A549 (cell line): ENCODE results near the gene KIF13A. TPM values are rescaled to one million over a fixed set of nuclear protein-coding genes. Genes with fewer than 3 reads are reported as not detected.

ENCODE experiments used
- ATAC-seq, 2 experiments: fragments of 200-7000 bp in 1 of 2; fragments of >200 bp in 1 of 2; cut with Nextera tagmentation in 1 of 2; cut with Tn5 transposase in 1 of 2; 3 replicates each; pipeline versions ENCODE4 v1.8.0 to v1.9.1; 2018 to 2020; ENCODE audit warnings: mild to moderate bottlenecking in 1 of 2, moderate library complexity in 1 of 2
- CTCF ChIA-PET: fragments of 300-600 bp; sonication (Branson Sonifier 250); formaldehyde crosslinking; extraction: SDS; loops from one replicate; lab custom pipeline; 2021; ENCODE audit warnings: antibody characterized with exemption, inconsistent platforms; lab: Yijun Ruan, JAX
- POLR2A ChIA-PET: fragments of 350-600 bp; formaldehyde crosslinking; extraction: SDS; loops from one replicate; lab custom pipeline; 2021; ENCODE audit warnings: antibody characterized with exemption, inconsistent platforms; lab: Yijun Ruan, JAX
- DNase-seq, 2 experiments: peaks; one replicate each; pipeline versions ENCODE4 v3.0.0 to v3.0.0-alpha.2; 2011 to 2016; ENCODE audit warnings: low read depth in 1 of 2, low spot score in 1 of 2
- FAIRE-seq: peaks from 2 replicates; lab custom pipeline; 2011; peaks lifted over from hg19 to GRCh38; lab: Jason Lieb, UNC
- H3K27ac ChIP-seq, 2 experiments: fragments of >200 bp; sonication (Bioruptor Twin); formaldehyde crosslinking; 3 replicates each; pipeline ENCODE4 v1.5.1; 2016 to 2017
- H3K4me1 ChIP-seq: fragments of >200 bp; sonication (Bioruptor Twin); formaldehyde crosslinking; 3 replicates; pipeline ENCODE4 v1.6.1; 2016
- H3K4me2 ChIP-seq: fragments of >200 bp; sonication (Bioruptor Twin); formaldehyde crosslinking; 3 replicates; pipeline ENCODE4 v1.6.1; 2016
- H3K4me3 ChIP-seq: fragments of >200 bp; sonication (Bioruptor Twin); formaldehyde crosslinking; 3 replicates; pipeline ENCODE4 v1.5.1; 2016
- H3K9me3 ChIP-seq: fragments of >200 bp; sonication (Bioruptor Twin); formaldehyde crosslinking; 3 replicates; pipeline ENCODE4 v1.6.1; 2016
- CEBPB ChIP-seq, 2 experiments: fragments of >200 bp in 1 of 2; sonication (Bioruptor Twin) in 1 of 2; formaldehyde crosslinking in 1 of 2; IDR thresholded peaks; 2 replicates each; pipeline ENCODE4 v1.6.1; 2012 to 2016
- EHF ChIP-seq: fragments of 250-450 bp; sonication (Bioruptor Pico); IDR thresholded peaks from 2 replicates; pipeline ENCODE4 v1.5.0; 2020; ENCODE audit warnings: mild to moderate bottlenecking
- EHMT2 ChIP-seq: fragments of 200-600 bp; sonication (generic); IDR thresholded peaks from 2 replicates; pipeline ENCODE4 v1.6.1; 2016; ENCODE audit warnings: antibody characterized with exemption, low read depth, mild to moderate bottlenecking, moderate library complexity
- EP300 ChIP-seq, 2 experiments: fragments of >200 bp; sonication (Bioruptor Twin); formaldehyde crosslinking; IDR thresholded peaks; 2 replicates in 1 of 2; 3 replicates in 1 of 2; pipeline ENCODE4 v1.6.1; 2016 to 2017
- ESRRA ChIP-seq: fragments of 150-350 bp; IDR thresholded peaks from 2 replicates; pipeline ENCODE4 v1.6.1; 2014; ENCODE audit warnings: mild to moderate bottlenecking, low read length, borderline replicate concordance
- FOSL2 ChIP-seq, 2 experiments: fragments of 450-650 bp in 1 of 2; fragments of >200 bp in 1 of 2; sonication (Bioruptor Twin) in 1 of 2; formaldehyde crosslinking; IDR thresholded peaks; 2 replicates each; pipeline versions ENCODE4 v1.5.0 to v1.6.1; 2016 to 2020; ENCODE audit warnings: mild to moderate bottlenecking in 1 of 2, moderate library complexity in 1 of 2
- FOXS1 ChIP-seq: fragments of 250-450 bp; sonication (Bioruptor Pico); IDR thresholded peaks from 2 replicates; pipeline ENCODE4 v1.5.0; 2020; ENCODE audit warnings: mild to moderate bottlenecking, moderate library complexity
- HDAC2 ChIP-seq: fragments of 200-600 bp; sonication (generic); IDR thresholded peaks from 2 replicates; pipeline ENCODE4 v1.6.1; 2016
- HES2 ChIP-seq: fragments of >200 bp; sonication (Bioruptor Twin); formaldehyde crosslinking; IDR thresholded peaks from 2 replicates; pipeline ENCODE4 v1.6.1; 2016
- HOXA7 ChIP-seq: fragments of 250-450 bp; sonication (Bioruptor Pico); IDR thresholded peaks from 2 replicates; pipeline ENCODE4 v1.5.0; 2020; ENCODE audit warnings: mild to moderate bottlenecking, moderate library complexity
- HOXB13 ChIP-seq: fragments of 250-450 bp; sonication (Bioruptor Pico); IDR thresholded peaks from 2 replicates; pipeline ENCODE4 v1.5.0; 2020; ENCODE audit warnings: low read depth, mild to moderate bottlenecking, moderate library complexity
- JUN ChIP-seq, 2 experiments: fragments of >200 bp; sonication (Bioruptor Twin); formaldehyde crosslinking; IDR thresholded peaks; 2 replicates in 1 of 2; 3 replicates in 1 of 2; pipeline ENCODE4 v1.6.1; 2016 to 2017
- KDM1A ChIP-seq: fragments of 200-600 bp; sonication (generic); IDR thresholded peaks from 2 replicates; pipeline ENCODE4 v1.6.1; 2016; ENCODE audit warnings: low read depth, mild to moderate bottlenecking
- MAZ ChIP-seq: fragments of 150-350 bp; IDR thresholded peaks from 2 replicates; pipeline ENCODE4 v1.6.1; 2014; ENCODE audit warnings: antibody characterized with exemption, low read depth, low read length, borderline replicate concordance
- POLR2A ChIP-seq: IDR thresholded peaks from 2 replicates; pipeline ENCODE4 v1.6.1; 2012; ENCODE audit warnings: mild to moderate bottlenecking, low read length
- RARB ChIP-seq: fragments of 250-450 bp; sonication (Bioruptor Pico); IDR thresholded peaks from 2 replicates; pipeline ENCODE4 v1.8.0; 2021; ENCODE audit warnings: mild to moderate bottlenecking, moderate library complexity
- SMC3 ChIP-seq: fragments of >200 bp; sonication (Bioruptor Twin); formaldehyde crosslinking; IDR thresholded peaks from 3 replicates; pipeline ENCODE4 v1.6.1; 2018; ENCODE audit warnings: inconsistent platforms
- ZNF302 ChIP-seq: fragments of 250-450 bp; sonication (Bioruptor Pico); IDR thresholded peaks from 2 replicates; pipeline ENCODE4 v1.9.0; 2021; ENCODE audit warnings: inconsistent platforms, mild to moderate bottlenecking, moderate library complexity
- ZSCAN20 ChIP-seq: fragments of 250-450 bp; sonication (Bioruptor Pico); IDR thresholded peaks from 2 replicates; pipeline ENCODE4 v1.8.0; 2022; ENCODE audit warnings: mild to moderate bottlenecking, moderate library complexity
- WGBS: methylation state at CpG from one replicate; pipeline ENCODE4 v1.1.6; 2017; ENCODE audit errors: missing lambda C conversion rate; 5-methylcytosine and 5-hydroxymethylcytosine counted together
- polyA plus RNA-seq, 4 experiments: library from polyadenylated mRNA; depleted of rRNA in 3 of 4; stranded (reverse); fragments of >200 nt; fragmentation: RNase III in 1 of 4; extraction: RNeasy Plus Mini Kit Qiagen cat#74134 plus additional on column Dnase treatment in 1 of 4; gene quantifications; 2 replicates in 3 of 4; 3 replicates in 1 of 4; pipeline ENCODE4 v1.2.3, GENCODE V29; 2011 to 2017
- TF ChIP-seq, protein P1 (sequence below): IDR thresholded peaks from 2 replicates; pipeline ENCODE4 v1.6.1; 2012
- TF ChIP-seq, protein P2 (sequence below): fragments of 200-600 bp; sonication (generic); IDR thresholded peaks from 2 replicates; pipeline ENCODE4 v1.6.1; 2016; ENCODE audit warnings: antibody characterized with exemption, mild to moderate bottlenecking, moderate library complexity

KIF13A gene
- polyA plus RNA-seq, 2 of the 4 experiments (the other 2 are of a cell fraction) = 30.2 to 39.4 TPM

- TF ChIP-seq, protein P1, sequence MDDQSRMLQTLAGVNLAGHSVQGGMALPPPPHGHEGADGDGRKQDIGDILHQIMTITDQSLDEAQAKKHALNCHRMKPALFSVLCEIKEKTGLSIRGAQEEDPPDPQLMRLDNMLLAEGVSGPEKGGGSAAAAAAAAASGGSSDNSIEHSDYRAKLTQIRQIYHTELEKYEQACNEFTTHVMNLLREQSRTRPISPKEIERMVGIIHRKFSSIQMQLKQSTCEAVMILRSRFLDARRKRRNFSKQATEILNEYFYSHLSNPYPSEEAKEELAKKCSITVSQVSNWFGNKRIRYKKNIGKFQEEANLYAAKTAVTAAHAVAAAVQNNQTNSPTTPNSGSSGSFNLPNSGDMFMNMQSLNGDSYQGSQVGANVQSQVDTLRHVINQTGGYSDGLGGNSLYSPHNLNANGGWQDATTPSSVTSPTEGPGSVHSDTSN = peak; percentile 22; the same call in 1 of the 2 replicates
- TF ChIP-seq EP300 (IDR thresholded peaks at IDR 0.05) (peak; percentile 25 to 75; a peak in 2 of 5 replicates), HDAC2 (0 out of 2 replicates have a peak, but pooled peaks have one; percentile 24), POLR2A (no peak)
Measured at GRCh38 chr6:17865798-17866725, 121.4 kb downstream of the KIF13A start (continued).

DNA sequence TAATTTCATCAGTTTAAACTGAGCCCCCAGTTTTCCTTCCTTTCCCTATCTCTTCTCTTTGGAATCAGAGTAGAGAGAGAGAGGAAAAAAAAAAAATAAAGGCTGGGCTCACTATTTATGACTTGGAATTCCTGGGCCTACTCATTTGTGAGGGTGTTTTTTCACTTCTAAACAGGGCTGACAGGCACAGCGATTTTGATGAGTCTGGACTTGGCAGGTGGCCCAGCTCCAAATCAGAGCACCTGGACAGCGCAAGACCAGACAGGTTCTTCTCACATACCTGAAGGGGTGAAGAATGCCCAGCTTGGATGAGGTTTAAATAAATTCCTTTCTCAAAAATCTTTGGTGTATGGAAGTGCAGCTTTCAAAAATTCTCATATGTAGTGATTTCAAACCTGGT, 122.2 kb downstream of the KIF13A start:
- no peak for FAIRE-seq
- ATAC-seq = peak; percentile 40 to 50; a peak in 4 of 6 replicates
- H3K4me2 ChIP-seq = peak overlapping the region; percentile 63
- no peak for DNase-seq
- CTCF ChIA-PET = interaction anchor here (1.6 to 2.7 kb wide), 2 partner anchors 122 to 257 kb away, joined by 3 to 9 read pairs; partner anchors contain the start of genes KIF13A and NHLRC1
- TF ChIP-seq JUN (IDR thresholded peaks at IDR 0.05) = no peak
- no peak for TF ChIP-seq HES2
- no peak for TF ChIP-seq FOXS1 (CRISPR knock-in tag)
- no peak for TF ChIP-seq MAZ
- no peak for TF ChIP-seq FOSL2 (IDR thresholded peaks at IDR 0.05)
- TF ChIP-seq FOSL2 (CRISPR knock-in tag; IDR thresholded peaks at IDR 0.05) = no peak
- no peak for TF ChIP-seq EHF (CRISPR knock-in tag)
- TF ChIP-seq HOXB13 (CRISPR knock-in tag) = no peak
- TF ChIP-seq, protein P2, sequence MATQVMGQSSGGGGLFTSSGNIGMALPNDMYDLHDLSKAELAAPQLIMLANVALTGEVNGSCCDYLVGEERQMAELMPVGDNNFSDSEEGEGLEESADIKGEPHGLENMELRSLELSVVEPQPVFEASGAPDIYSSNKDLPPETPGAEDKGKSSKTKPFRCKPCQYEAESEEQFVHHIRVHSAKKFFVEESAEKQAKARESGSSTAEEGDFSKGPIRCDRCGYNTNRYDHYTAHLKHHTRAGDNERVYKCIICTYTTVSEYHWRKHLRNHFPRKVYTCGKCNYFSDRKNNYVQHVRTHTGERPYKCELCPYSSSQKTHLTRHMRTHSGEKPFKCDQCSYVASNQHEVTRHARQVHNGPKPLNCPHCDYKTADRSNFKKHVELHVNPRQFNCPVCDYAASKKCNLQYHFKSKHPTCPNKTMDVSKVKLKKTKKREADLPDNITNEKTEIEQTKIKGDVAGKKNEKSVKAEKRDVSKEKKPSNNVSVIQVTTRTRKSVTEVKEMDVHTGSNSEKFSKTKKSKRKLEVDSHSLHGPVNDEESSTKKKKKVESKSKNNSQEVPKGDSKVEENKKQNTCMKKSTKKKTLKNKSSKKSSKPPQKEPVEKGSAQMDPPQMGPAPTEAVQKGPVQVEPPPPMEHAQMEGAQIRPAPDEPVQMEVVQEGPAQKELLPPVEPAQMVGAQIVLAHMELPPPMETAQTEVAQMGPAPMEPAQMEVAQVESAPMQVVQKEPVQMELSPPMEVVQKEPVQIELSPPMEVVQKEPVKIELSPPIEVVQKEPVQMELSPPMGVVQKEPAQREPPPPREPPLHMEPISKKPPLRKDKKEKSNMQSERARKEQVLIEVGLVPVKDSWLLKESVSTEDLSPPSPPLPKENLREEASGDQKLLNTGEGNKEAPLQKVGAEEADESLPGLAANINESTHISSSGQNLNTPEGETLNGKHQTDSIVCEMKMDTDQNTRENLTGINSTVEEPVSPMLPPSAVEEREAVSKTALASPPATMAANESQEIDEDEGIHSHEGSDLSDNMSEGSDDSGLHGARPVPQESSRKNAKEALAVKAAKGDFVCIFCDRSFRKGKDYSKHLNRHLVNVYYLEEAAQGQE = no peak
- no peak for TF ChIP-seq KDM1A
- TF ChIP-seq HOXA7 = no peak
- no peak for TF ChIP-seq RARB (CRISPR knock-in tag)
- TF ChIP-seq ZNF302 (CRISPR knock-in tag) = no peak
- TF ChIP-seq ZSCAN20 (CRISPR knock-in tag) = no peak
- no peak for TF ChIP-seq EHMT2
- TF ChIP-seq CEBPB (IDR thresholded peaks at IDR 0.05) = no peak
- no peak for TF ChIP-seq ESRRA
- TF ChIP-seq SMC3 = no peak
- TF ChIP-seq, protein P1 = no peak
- TF ChIP-seq, all 56 proteins: peak for 0
- Histone ChIP-seq H3K4me3 (no peak overlapping the region), H3K9me3 (no peaks in the 10 kb centered on the region), H3K27ac (peak overlapping the region; percentile 71 to 91), H3K4me1 (peaks cover 74% of the 10 kb centered on the region)
- WGBS = 22% methylated on average over 2 of the region's 2 CpGs
- POLR2A ChIA-PET = interaction anchor here (1.2 kb wide), 2 partner anchors 41 to 122 kb away, joined by 3 to 6 read pairs; partner anchors contain the start of gene KIF13A
